ENCODE results near the gene RORC. TPM values are rescaled to one million over a fixed set of nuclear protein-coding genes. Genes with fewer than 3 reads are reported as not detected.
"Not testable (repeated sequence)": the region's sequence is repeated elsewhere in the genome, so short reads cannot be mapped to it uniquely, and the experiment has no call there.

The RORC gene
- total RNA-seq, 3 donors from 2014 or later: 7.8 to 48.6 (median 24.9) TPM

- Histone ChIP-seq H3K4me3 (no peak overlapping the region), H3K36me3 (no peaks in the 10 kb centered on the region), H3K9me3 (no peaks in the 10 kb centered on the region), H3K27ac (no peak overlapping the region), H3K27me3 (no peaks in the 10 kb centered on the region), H3K4me1 (no peaks in the 10 kb centered on the region)
- DNase-seq (ENCODE audit: low spot score in 2 of 2): no peak
- TF ChIP-seq POLR2AphosphoS5 (IDR thresholded peaks at IDR 0.05): no peak
- intact Hi-C loops (cut with DNase I; ENCODE audit: low total_unique reads): no loop called here
These were observed 51.8 kb downstream of the RORC start for GRCh38 chr1:151779852-151780251.

- H3K27me3 ChIP-seq: no peaks in the 10 kb centered on the region
- no peak for DNase-seq (ENCODE audit: low spot score in 2 of 2)
- no peak overlapping the region for H3K27ac ChIP-seq
- TF ChIP-seq POLR2A (IDR thresholded peaks at IDR 0.05): no peak
- TF ChIP-seq POLR2AphosphoS5 (IDR thresholded peaks at IDR 0.05): no peak
- TF ChIP-seq CTCF (IDR thresholded peaks at IDR 0.05): no peak
- H3K4me3 ChIP-seq: no peak overlapping the region
- no peaks in the 10 kb centered on the region for H3K9me3 ChIP-seq
- H3K36me3 ChIP-seq: no peaks in the 10 kb centered on the region
- intact Hi-C loops (cut with DNase I; ENCODE audit: low total_unique reads): no loop called here
- no peaks in the 10 kb centered on the region for H3K4me1 ChIP-seq
These were observed 54.3 kb downstream of the RORC start for GRCh38 chr1:151777317-151777716.

- Histone ChIP-seq H3K36me3 (no peaks in the 10 kb centered on the region), H3K4me3 (no peak overlapping the region), H3K27ac (no peak overlapping the region), H3K4me1 (no peaks in the 10 kb centered on the region), H3K27me3 (no peaks in the 10 kb centered on the region), H3K9me3 (no peaks in the 10 kb centered on the region)
- no peak for DNase-seq (ENCODE audit: low spot score in 2 of 2)
- intact Hi-C loops (cut with DNase I; ENCODE audit: low total_unique reads): no loop called here
- TF ChIP-seq POLR2A (IDR thresholded peaks at IDR 0.05): no peak
- TF ChIP-seq POLR2AphosphoS5 (IDR thresholded peaks at IDR 0.05): no peak
- no peak for TF ChIP-seq CTCF (IDR thresholded peaks at IDR 0.05)
These were observed 54.9 kb downstream of the RORC start for GRCh38 chr1:151776665-151777062.

- Histone ChIP-seq H3K27me3 (no peaks in the 10 kb centered on the region), H3K9me3 (no peaks in the 10 kb centered on the region), H3K36me3 (no peaks in the 10 kb centered on the region), H3K4me3 (no peak overlapping the region), H3K27ac (no peak overlapping the region), H3K4me1 (no peaks in the 10 kb centered on the region)
- no peak for TF ChIP-seq CTCF (IDR thresholded peaks at IDR 0.05)
- no peak for TF ChIP-seq POLR2AphosphoS5 (IDR thresholded peaks at IDR 0.05)
- no peak for TF ChIP-seq POLR2A (IDR thresholded peaks at IDR 0.05)
- intact Hi-C loops (cut with DNase I; ENCODE audit: low total_unique reads): no loop called here
- DNase-seq (ENCODE audit: low spot score in 2 of 2): no peak
These were observed 55.5 kb downstream of the RORC start for GRCh38 chr1:151775894-151776664.

GRCh38 chr1:151774256-151774922, 57.2 kb downstream of the RORC start:
- intact Hi-C loops (cut with DNase I; ENCODE audit: low total_unique reads): no loop called here
- Histone ChIP-seq H3K27me3 (no peaks in the 10 kb centered on the region), H3K36me3 (no peaks in the 10 kb centered on the region), H3K9me3 (no peaks in the 10 kb centered on the region), H3K4me1 (no peaks in the 10 kb centered on the region), H3K27ac (no peak overlapping the region), H3K4me3 (no peak overlapping the region)
- no peak for DNase-seq (ENCODE audit: low spot score in 2 of 2)
- no peak for TF ChIP-seq POLR2A (IDR thresholded peaks at IDR 0.05)

- intact Hi-C loops (cut with DNase I; ENCODE audit: low total_unique reads): no loop called here
- Histone ChIP-seq H3K4me3 (no peak overlapping the region), H3K27me3 (no peaks in the 10 kb centered on the region), H3K36me3 (no peaks in the 10 kb centered on the region), H3K4me1 (no peaks in the 10 kb centered on the region), H3K27ac (no peak overlapping the region), H3K9me3 (no peaks in the 10 kb centered on the region)
- TF ChIP-seq POLR2AphosphoS5 (IDR thresholded peaks at IDR 0.05) (no peak), CTCF (IDR thresholded peaks at IDR 0.05) (no peak), POLR2A (IDR thresholded peaks at IDR 0.05) (no peak)
- no peak for DNase-seq (ENCODE audit: low spot score in 2 of 2)
These were observed 57.9 kb downstream of the RORC start for GRCh38 chr1:151773702-151774101.

GRCh38 chr1:151769270-151769669, 62.3 kb downstream of the RORC start:
- intact Hi-C loops (cut with DNase I; ENCODE audit: low total_unique reads); DNase-seq (ENCODE audit: low spot score in 2 of 2); H3K9me3 ChIP-seq; H3K36me3 ChIP-seq; H3K4me1 ChIP-seq; H3K27me3 ChIP-seq; H3K4me3 ChIP-seq; H3K27ac ChIP-seq: not testable (repeated sequence)

GRCh38 chr1:151768351-151769066, 63.1 kb downstream of the RORC start:
- DNase-seq (ENCODE audit: low spot score in 2 of 2); H3K36me3 ChIP-seq; H3K4me3 ChIP-seq; H3K9me3 ChIP-seq; H3K27me3 ChIP-seq; intact Hi-C loops (cut with DNase I; ENCODE audit: low total_unique reads); H3K4me1 ChIP-seq: not testable (repeated sequence)
- H3K27ac ChIP-seq: peak overlapping the region; percentile 27 to 37

Data from breast epithelium (tissue), 4 donors.